IPS-18c (cell line): ENCODE data around the gene CARTPT.
A peak's percentile ranks its signal among the peaks of the same experiment; 100 is the strongest.

Source experiments
- H3K4me3 ChIP-seq: 2 replicates; pipeline ENCODE4 v1.7.0; 2013; ENCODE audit warnings: low read depth, mild to moderate bottlenecking, low read length, moderate library complexity; ENCODE audit not compliant: insufficient read depth
- H3K9me3 ChIP-seq: one replicate; pipeline ENCODE4 v1.6.1; 2013; ENCODE audit warnings: mild to moderate bottlenecking, low read length, moderate library complexity; ENCODE audit not compliant: control insufficient read depth, insufficient read depth

The CARTPT gene

DNA sequence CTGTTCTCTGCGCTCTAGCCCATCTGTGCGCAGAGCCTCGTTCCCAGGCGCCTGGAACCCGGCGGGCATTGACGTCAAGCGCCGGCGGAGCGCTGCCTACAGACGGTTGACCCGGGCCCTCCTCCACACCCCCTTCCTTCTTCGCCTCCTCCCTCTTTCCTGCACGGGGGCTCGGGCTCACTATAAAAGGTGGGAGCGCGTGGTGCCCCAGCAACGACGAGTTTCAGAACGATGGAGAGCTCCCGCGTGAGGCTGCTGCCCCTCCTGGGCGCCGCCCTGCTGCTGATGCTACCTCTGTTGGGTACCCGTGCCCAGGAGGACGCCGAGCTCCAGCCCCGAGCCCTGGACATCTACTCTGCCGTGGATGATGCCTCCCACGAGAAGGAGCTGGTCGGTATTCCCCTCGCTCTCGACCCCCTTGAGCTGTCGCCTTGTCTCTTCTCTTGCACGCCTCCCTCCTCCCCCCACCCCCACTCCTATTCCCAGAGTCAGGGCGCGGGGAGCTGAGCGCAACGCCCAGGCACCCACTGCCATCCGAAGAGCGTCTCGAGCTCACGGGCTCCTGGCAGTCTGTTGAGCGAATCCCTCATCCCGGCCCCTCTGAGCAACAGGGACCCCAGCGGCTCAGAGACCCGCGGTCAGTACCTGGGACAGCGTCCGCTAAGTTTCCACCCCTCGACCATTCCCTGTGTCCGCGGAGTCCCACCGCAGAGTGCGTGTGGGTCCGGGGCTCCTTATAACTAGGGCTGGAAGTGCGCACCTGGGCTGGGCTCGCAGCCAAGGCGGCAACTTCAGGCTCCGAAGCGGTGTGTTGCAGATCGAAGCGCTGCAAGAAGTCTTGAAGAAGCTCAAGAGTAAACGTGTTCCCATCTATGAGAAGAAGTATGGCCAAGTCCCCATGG is at the start of gene CARTPT:
CARTPT (plus strand) TSS at position 213 of the 902 bp plus-strand sequence; CDS start at position 232, 19 bp downstream.
- H3K9me3 ChIP-seq, result peaks cover 2% of the 10 kb centered on the region
- peak within 1 kb of the TSS; percentile 29 for H3K4me3 ChIP-seq

DNA sequence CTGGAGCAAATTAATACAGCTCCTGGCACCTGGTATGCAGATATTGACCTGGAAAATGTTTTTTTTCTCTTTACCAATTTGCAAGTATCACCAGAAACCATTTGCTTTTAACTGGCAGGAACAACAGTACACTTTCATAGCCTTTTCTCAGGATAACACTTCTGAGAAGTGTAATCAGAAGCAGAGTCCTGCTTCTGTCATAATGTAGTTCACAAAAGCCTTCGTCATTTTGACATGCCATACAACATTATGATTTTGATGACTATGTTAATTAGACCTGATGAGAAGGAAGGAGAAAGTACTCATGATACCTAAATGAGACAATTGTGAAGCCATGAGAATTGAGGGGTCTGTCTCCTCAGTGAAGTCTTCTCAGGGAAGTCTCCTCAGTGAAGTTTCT is 41.1 kb upstream of the CARTPT start:
- no peaks in the 10 kb centered on the region for H3K9me3 ChIP-seq
- no peak overlapping the region for H3K4me3 ChIP-seq

DNA sequence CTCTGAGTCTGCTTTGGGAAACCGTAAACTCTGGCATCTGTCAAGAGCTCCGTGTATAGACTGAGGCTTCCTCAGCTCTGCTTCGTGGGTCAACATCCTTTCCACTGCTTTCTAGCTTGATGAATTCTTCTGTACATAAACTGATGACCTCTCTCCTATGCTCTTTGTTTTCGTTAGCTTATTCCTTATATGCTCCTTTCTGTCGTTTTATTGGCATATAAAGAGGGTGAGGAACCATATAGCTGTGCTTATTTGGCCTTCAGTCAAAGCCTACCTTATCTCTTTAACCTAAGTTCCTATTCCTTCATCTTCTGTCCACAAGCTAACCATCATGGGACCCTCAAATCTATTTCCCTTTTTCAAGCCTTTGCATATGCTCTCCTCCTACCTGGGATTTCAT is 39.4 kb upstream of the CARTPT start:
- peaks cover 4% of the 10 kb centered on the region for H3K9me3 ChIP-seq
- H3K4me3 ChIP-seq, result no peak overlapping the region

DNA sequence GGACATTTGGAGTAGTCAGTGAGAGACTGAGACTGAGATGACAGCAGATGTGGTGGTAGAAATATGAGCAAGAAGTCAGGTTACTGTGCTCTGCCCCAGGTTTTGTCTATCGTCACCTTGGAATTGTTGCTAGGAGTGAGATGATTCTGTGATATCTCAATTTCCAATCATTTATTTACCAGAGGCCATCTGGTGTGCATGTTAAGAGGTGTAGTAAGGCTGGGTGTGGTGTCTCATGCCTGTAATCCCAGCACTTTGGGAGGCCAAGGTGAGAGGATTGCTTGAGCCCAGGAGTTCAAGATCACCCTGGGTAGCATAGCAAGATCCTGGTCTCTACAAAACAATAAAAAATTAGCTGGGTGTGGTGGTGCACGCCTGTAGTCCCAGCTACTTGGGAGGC is 38.6 kb upstream of the CARTPT start:
- no peak overlapping the region for H3K4me3 ChIP-seq
- peaks cover 4% of the 10 kb centered on the region for H3K9me3 ChIP-seq

DNA sequence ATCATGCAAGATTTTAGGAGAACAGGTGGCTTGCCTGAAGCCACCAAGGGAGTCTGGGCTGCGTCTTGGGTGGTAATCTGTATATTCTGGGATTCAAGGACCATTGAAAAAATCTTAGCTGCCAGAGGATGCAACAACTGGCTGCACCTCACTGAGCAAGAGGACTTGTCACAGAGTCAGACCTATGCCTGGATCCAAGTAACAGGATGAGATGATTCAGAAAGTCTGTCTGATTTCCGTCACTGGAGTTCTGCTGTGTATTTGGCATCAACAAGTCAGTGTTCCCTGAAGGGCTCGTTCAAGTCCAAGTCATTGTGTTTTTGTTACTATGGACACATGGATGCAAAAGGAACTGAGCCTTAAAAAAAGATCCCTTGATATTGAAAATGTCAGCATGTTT is 37.8 kb upstream of the CARTPT start:
- Histone ChIP-seq H3K4me3 (no peak overlapping the region), H3K9me3 (peaks cover 4% of the 10 kb centered on the region)

DNA sequence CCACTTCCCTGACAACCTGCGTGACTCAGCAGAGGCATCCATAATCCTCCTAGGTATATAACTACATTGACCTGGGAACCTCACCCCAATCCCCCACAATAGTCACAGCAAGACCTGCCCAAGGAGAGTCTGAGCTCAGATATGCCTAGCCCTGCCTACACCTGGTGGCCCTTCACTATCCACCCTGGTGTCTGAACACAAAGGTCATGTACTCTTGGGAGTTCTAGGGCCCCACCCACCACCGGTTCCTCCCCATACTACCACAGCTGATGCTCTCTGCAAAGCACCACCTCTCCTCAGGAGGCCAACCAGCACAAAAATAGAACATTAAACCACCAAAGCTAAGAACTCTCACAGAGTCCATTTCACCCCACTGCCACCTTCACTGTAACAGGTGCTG is 34.8 kb upstream of the CARTPT start:
- H3K4me3 ChIP-seq, result no peak overlapping the region
- peaks cover 4% of the 10 kb centered on the region for H3K9me3 ChIP-seq

DNA sequence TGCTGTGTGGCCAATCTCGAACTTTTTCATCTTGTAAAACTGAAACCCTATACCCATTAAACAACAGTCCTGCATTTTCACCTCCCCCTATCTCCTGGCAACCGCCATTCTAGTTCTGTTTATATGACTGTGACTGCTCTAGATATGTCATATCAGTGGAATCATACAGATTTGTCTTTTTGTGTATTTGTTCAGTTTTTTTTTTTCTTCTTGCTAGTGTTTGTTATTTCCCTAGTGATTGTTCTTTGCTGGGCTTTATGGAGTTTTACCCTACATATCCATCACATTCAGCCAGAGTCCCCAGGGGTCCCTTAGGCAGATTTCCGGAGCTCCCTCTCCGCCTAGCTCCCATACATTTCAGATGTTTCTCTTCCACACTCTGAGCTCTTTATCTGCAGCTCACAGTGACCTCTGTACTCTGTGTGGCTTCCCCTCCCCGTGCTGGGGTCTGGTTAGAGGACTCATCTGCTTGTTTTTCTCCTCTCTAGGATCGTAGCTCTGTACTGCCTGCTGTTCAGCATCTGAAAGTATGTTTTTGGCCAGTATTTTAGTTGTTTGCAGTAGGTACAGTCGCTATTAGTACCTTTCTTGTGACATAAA is 25.1 kb upstream of the CARTPT start:
- peaks cover 2% of the 10 kb centered on the region for H3K9me3 ChIP-seq

DNA sequence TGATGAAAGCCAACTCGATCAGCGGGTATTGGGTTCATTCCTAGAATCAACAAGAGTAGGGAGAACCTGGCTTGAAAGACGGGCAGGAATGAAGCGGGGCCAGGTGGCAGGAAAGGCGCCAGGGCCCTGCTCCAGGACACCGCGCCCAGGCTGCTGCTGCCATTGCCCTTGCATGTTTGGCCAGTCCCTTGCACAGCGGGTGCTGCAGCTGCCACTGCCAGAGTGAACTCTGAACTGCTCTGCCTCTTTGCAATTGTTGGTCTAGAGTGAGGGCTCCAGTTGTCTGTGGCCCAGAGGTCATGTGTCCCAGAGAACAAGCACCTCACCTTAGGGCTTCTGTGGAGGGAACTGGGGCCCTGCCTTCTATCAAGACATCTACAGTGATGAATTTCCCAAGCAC is 24.0 kb upstream of the CARTPT start:
- peaks cover 2% of the 10 kb centered on the region for H3K9me3 ChIP-seq
- no peak overlapping the region for H3K4me3 ChIP-seq

More for the DNA sequence above, 25.1 kb upstream of the CARTPT start:
- no peak overlapping the region for H3K4me3 ChIP-seq

DNA sequence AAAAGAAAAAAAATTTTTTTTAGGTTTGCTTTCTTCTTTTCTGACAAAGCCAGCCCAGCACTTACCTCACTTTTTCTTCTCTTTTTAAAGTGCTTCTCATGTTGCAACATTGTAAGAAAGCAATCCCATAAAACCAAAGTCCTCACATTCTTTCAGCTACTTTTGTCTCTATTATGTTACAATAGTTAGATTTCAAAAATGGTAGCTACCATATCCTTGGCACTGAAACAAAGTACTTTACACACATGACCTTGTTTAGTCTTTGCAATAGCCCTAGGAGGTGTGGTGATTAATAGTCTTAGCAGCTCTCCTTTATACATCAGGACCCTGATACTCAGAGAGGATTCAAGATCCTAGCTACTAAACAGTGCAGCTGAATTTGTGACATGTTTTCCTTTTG is 23.5 kb upstream of the CARTPT start:
- no peak overlapping the region for H3K4me3 ChIP-seq
- H3K9me3 ChIP-seq, result peaks cover 2% of the 10 kb centered on the region

DNA sequence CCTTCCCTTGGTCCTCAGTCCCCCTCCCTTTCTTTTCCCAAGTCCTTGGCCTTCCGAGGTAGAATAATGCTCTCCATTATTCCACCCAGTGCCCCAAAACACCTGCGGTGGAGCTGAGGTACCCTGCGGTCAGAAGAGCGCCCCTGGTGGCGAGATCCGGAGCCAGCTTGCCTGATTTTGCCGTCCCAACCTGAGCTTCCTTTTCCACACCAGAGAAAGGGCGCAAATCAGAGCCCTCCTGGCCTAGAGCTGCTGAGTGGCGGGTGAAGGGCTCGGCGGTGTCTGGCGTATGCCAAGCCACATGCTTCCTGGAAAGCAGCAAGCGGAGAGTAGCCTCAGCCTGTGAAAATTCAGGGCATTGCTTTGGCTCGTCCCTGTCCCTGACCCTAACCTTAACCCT is 21.1 kb upstream of the CARTPT start:
- Histone ChIP-seq H3K4me3 (no peak overlapping the region), H3K9me3 (peaks cover 2% of the 10 kb centered on the region)

DNA sequence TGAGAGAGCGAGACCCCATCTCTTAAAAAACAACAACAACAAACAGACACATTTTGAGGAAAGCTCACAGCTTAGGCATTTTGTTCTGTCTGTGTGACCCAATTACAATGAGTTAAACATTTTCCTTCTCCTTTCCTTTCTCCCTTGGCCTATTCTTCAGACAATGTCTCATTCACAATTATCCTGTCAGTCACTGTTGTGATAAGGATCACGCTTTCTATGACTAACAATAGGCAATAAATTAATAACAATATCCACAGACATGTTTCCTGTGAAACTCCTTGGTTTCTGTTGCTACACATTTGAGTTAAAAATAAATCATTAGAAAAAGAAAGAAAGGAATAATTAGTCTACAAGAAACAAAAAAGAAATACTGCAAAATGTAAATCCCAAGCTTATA is 19.8 kb upstream of the CARTPT start:
- Histone ChIP-seq H3K9me3 (no peaks in the 10 kb centered on the region), H3K4me3 (no peak overlapping the region)

DNA sequence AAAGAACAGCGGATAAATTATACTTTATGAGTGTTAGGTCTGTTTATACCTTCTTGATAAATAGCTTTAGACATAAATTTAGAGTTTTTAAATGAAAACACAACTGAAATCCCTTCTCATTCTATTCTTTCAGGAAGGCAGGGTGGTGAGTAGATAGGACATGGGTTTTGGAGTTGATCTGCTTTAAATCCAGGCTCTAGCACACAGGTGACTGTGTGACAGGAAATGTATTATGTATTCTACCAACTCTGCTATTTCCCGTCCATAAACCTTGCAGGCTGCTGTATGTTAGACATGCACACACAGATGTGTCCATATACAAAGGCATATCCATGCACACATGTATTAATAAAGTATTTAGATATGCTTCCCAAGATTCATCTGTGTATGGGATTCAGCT is 19.3 kb upstream of the CARTPT start:
- no peaks in the 10 kb centered on the region for H3K9me3 ChIP-seq
- H3K4me3 ChIP-seq, result no peak overlapping the region

DNA sequence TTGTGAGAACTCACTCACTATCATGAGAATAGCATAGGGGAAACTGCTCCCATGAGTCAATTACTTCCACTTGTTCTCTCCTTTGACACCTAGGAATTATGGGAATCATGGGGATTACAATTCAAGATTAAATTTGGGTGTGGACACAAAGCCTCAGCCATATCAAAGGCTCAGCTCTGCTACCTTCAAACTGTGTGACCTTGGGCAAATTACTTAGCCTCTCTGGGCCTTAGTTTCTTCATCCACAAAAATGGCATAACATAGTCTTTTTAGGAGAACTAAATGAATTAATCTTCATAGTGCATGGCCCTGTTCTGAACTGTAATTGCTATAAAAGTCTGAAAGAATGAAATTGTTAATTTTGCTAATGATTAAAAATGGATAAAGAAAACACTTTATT is 18.3 kb upstream of the CARTPT start:
- Histone ChIP-seq H3K4me3 (no peak overlapping the region), H3K9me3 (no peaks in the 10 kb centered on the region)

DNA sequence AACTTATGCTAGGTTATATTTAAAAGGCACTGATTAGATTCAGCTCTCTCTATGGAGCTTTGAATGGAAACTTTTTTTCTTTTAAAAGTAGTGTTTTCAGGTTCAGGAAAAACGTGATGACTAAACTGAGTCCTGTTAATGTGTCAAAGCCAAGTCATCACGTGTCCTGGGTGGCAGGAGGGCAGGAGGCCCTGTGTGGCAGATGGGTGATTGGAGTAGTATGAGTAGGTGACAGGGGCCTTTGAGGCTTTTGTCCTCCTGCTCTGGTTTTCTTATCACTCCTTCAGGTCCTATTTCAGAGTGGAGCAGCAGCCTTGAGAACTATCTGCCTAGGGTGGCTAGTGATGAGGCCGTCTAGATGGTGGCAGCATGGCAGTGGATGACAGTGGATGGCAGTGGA is 17.7 kb upstream of the CARTPT start:
- no peaks in the 10 kb centered on the region for H3K9me3 ChIP-seq
- H3K4me3 ChIP-seq, result no peak overlapping the region

DNA sequence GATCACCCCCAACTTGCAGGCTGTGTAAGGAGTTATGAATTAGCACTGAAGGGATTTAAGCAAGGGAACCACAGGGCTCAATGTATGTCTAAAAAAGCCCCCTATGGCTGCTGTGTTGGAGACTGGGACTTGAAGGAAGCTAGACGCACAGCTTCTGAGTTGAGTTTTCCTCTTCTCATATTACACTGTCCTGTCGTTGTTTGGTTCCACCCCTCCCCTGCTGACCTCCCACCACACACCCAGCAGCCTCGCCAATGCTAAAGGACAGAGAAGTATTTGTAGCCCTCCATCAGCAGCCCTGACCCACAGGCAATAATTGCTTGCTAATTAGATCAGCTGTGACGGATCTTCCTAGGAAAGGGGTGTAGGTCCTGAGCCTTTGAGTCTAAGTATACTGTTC is 15.1 kb upstream of the CARTPT start:
- H3K9me3 ChIP-seq, result no peaks in the 10 kb centered on the region
- H3K4me3 ChIP-seq, result no peak overlapping the region

DNA sequence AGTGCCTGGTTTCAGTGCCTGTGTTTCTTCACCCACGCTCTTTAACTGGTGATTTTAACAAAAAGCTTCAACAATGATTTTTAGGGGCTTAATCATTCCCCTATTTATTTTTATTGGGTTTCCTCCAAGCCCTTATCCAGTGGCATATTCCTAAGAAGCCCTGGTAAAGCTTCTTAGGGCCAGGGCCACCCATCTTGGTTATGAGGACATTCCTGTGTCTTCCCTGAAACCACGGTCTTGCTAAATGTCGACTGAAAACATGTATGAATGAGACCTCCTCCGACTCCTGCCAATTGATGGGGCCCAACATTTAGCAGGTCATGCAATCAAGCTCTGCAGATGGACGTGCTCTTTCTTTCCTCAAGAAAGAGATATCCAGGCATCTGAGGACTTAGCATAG is 13.7 kb upstream of the CARTPT start:
- Histone ChIP-seq H3K4me3 (no peak overlapping the region), H3K9me3 (no peaks in the 10 kb centered on the region)

DNA sequence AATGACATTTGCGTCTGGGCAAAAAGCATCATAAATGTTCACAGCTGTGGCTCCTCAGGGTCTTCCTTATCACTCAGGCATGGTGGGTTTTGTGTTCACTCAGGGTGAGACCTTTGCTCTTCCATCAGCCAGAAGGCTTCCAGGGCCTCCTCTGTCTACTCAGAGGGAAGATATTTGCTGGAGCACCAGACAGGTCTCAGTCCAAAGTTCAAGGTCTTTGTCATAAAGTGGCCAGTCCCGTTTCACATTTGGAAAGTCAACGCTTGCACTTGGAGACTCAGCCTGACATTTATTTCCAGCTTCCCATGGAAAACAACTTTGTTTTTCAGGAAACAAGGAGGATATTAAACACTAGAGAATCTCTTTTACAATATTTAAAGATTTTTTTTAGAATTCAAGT is 12.2 kb upstream of the CARTPT start:
- H3K9me3 ChIP-seq, result no peaks in the 10 kb centered on the region
- H3K4me3 ChIP-seq, result no peak overlapping the region

DNA sequence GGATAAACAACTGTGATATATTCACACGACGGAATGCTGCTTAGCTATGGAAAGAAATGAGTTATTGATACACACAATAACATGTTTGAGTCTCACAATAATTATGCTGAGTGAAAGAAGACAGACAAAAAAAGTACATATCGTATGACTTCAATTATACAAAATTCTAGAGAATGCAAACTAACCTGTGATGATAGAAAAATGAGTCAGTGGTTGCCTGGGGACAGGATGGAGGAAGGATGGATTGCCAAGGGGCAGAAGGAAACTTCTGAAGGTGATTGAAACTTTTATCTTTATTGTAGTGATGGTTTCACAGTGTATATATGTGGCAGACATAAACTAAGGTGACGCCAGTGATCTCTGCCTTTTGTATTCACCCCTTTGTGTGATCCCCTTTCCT is 7.5 kb upstream of the CARTPT start:
- Histone ChIP-seq H3K9me3 (no peaks in the 10 kb centered on the region), H3K4me3 (no peak overlapping the region)
